Muscle layer of colon (tissue), 2 donors: ENCODE data around the gene TWF1.

Experiments used
- H3K27ac ChIP-seq: one replicate; pipeline ENCODE4 v1.7.0; 2013; ENCODE audit warnings: low read depth, mild to moderate bottlenecking, low read length, moderate library complexity
- H3K27me3 ChIP-seq, 2 donors: one replicate each; pipeline ENCODE4 v1.7.0; 2013; ENCODE audit warnings: low read length in 2 of 2, mild to moderate bottlenecking in 2 of 2; ENCODE audit not compliant: insufficient read depth in 2 of 2, control insufficient read depth in 1 of 2
- H3K36me3 ChIP-seq: one replicate; pipeline ENCODE4 v1.7.0; 2013; ENCODE audit warnings: mild to moderate bottlenecking, low read length; ENCODE audit not compliant: insufficient read depth
- H3K4me1 ChIP-seq: one replicate; pipeline ENCODE4 v1.7.0; 2013; ENCODE audit warnings: mild to moderate bottlenecking, low read length; ENCODE audit not compliant: insufficient read depth
- H3K4me3 ChIP-seq, 2 donors: one replicate each; pipeline ENCODE4 v1.7.0; 2013; ENCODE audit warnings: low read length in 2 of 2, low read depth in 1 of 2, mild to moderate bottlenecking in 1 of 2, moderate library complexity in 1 of 2
- H3K9ac ChIP-seq: one replicate; pipeline ENCODE4 v1.7.0; 2013; ENCODE audit warnings: low read length
- H3K9me3 ChIP-seq: one replicate; pipeline ENCODE4 v1.7.0; 2013; ENCODE audit warnings: mild to moderate bottlenecking, low read length
- donor health status: abdominal sarcoma.
- donor health status: Adenocarcinoma of cecum.

The TWF1 gene

DNA sequence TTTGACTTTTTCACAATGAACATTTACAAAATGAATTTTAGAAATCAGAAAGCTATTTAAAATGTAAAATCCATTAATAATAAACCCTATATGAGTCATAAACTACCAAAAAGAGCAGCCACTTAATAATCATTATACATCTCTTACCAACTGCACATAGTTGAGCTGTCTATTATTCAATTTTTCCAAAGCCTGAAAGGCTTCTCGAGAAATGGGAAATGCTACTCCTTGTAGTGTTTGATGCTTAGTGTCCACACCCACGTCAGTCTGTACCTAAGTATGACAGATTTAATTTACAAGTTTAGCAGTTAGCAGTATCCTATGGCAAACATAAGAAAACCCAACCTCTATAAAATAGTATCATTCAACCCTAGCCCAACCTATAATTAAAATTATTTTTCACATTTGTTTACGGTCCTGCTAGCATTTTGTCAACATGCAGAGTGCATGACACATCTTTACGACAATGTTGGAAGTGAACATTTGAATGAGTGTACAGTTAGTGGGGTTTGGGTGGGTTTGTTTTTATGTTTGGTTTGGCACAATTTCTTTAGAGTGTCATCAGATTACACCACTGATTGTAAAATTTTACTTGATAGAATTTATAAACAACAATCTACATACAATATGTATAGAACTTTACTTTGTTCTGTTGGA is 8.4 kb downstream of the TWF1 start:
- peaks cover 45% of the 10 kb centered on the region for H3K36me3 ChIP-seq
- no peaks in the 10 kb centered on the region for H3K27me3 ChIP-seq

DNA sequence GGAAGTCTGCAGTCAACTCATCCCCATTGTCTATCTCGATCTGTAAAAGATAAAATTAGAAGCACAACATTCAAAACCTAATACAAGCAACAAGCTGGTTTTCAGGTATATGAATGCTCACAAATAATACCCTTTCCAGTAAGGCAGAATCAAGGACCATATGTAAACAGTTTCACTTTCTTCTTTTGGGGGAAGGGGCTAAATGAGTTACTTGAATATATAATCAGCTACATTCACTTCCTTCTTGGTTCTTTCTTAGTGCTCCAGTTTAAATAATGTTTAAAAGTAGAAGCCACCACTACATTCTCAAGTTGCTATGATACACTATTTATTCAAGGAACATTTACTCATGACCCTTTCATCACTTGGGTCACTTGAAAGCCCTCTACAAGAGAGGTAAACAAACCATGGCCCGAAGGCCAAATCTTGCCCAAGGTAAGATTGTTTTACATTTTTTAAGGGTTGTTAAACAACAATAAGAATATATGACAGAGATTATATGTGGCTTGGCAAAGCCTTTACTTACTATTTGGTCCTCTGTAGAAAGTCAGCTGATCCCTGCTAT is 10.3 kb downstream of the TWF1 start:
- no peaks in the 10 kb centered on the region for H3K9me3 ChIP-seq
- H3K4me3 ChIP-seq = no peak overlapping the region
- H3K36me3 ChIP-seq = peaks cover 45% of the 10 kb centered on the region

More for the DNA sequence above, 8.4 kb downstream of the TWF1 start:
- Histone ChIP-seq H3K4me1 (no peaks in the 10 kb centered on the region), H3K9me3 (no peaks in the 10 kb centered on the region), H3K4me3 (no peak overlapping the region), H3K9ac (no peak overlapping the region), H3K27ac (no peak overlapping the region)

DNA sequence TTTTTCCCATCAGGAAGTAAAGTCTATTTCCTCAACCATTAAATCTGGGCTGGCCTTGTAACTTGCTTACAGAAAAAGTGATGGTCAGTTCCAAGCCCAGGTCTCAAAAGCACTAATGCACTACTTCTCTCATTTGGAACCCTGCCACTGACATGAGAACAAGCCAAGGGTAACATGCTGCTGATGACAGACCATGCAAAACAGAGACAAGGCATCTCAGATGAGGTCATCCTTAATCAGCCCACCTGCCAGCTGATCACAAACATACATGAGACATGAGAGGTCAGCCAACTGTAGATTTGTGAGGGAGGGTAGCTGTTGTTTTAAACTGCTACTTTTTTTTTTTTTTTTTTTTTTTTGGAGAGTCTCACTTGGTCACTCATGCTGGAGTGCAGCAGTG is 16.2 kb downstream of the TWF1 start:
- Histone ChIP-seq H3K9ac (no peak overlapping the region), H3K4me3 (no peak overlapping the region), H3K27ac (no peak overlapping the region), H3K36me3 (no peaks in the 10 kb centered on the region), H3K4me1 (no peaks in the 10 kb centered on the region), H3K9me3 (no peaks in the 10 kb centered on the region), H3K27me3 (no peaks in the 10 kb centered on the region)

More for the DNA sequence above, 10.3 kb downstream of the TWF1 start:
- H3K9ac ChIP-seq = no peak overlapping the region
- H3K4me1 ChIP-seq = no peaks in the 10 kb centered on the region
- no peak overlapping the region for H3K27ac ChIP-seq
- H3K27me3 ChIP-seq = no peaks in the 10 kb centered on the region

DNA sequence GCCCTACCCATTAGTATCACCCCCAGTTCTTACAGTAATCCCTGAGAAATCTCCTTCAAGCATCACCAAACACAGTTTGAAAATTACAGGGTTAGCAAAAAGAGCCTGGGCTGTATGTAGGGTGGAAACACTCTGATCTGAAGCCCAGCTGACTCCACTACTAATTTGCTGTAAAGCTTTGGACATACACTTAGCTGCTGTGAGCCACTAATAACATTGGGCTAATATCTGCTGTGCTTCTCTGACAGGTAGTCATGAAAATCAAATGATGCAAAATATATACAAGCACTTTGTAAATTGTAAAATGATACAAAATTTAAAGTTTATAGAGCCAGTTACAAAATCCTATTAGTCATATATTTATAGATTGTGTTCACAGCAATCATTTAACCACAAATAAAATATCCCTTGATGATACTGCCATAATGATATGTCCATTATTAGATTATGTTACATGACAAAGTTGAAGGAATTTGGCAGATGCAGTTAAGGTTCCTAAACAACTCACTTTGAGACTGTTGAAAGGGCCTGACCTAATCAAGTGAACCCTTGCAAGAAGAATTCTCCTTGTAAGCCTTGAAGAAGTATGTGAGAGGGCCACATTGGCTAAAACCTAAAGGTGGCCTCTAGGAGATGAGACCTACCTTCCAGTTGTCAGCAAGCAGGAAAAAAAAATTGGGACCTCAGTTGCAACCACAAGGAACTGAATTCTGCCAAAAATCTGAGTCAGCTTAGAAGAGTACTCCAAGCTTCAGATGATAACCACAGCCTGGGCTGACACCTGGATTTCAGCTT is 19.0 kb downstream of the TWF1 start:
- Histone ChIP-seq H3K36me3 (peaks cover 6% of the 10 kb centered on the region), H3K4me1 (no peaks in the 10 kb centered on the region), H3K9ac (no peak overlapping the region), H3K9me3 (no peaks in the 10 kb centered on the region), H3K27ac (no peak overlapping the region), H3K4me3 (no peak overlapping the region), H3K27me3 (no peaks in the 10 kb centered on the region)

DNA sequence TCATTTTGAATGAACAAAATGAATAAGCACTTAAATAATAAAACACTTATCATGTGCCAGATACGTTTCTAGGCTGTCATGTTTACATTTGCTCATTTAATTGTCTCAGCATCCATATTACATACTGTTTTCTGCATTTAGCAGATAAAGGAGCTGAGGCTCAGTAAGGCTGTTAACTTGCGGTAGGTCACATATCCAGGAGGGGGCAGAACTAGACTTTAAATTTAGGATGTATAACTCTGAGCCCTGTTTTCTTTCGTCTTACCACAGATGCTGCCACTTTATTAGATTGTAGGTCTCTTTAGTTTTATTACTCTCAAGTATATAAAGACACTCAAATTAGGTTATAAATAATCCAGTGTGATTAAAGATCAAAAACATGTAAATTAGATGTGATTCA is 29.6 kb downstream of the TWF1 start:
- Histone ChIP-seq H3K4me3 (no peak overlapping the region), H3K4me1 (no peaks in the 10 kb centered on the region), H3K9ac (no peak overlapping the region), H3K36me3 (peaks cover 22% of the 10 kb centered on the region), H3K27ac (no peak overlapping the region), H3K27me3 (no peaks in the 10 kb centered on the region), H3K9me3 (no peaks in the 10 kb centered on the region)

DNA sequence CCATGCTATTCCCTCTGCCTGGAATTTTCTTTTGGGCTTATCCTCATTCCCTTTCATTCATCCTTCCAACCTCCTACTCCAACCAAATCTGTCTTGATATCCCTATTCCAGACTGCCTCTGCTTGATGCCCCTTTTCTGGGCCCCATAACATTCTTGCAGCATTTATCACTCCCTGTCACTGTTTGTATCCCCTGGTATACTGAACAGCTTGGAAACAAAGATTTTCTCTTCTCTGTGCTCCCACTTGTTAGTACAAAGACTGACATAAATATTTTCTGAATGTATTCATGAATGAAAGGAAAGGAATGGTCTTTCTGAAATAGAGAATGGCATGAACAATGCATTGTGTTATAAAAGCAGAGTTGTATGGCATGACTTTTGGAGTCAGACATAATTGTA is 39.8 kb downstream of the TWF1 start:
- Histone ChIP-seq H3K4me1 (no peaks in the 10 kb centered on the region), H3K9me3 (no peaks in the 10 kb centered on the region), H3K9ac (no peak overlapping the region), H3K27ac (no peak overlapping the region), H3K36me3 (peaks cover 9% of the 10 kb centered on the region), H3K27me3 (no peaks in the 10 kb centered on the region), H3K4me3 (no peak overlapping the region)

DNA sequence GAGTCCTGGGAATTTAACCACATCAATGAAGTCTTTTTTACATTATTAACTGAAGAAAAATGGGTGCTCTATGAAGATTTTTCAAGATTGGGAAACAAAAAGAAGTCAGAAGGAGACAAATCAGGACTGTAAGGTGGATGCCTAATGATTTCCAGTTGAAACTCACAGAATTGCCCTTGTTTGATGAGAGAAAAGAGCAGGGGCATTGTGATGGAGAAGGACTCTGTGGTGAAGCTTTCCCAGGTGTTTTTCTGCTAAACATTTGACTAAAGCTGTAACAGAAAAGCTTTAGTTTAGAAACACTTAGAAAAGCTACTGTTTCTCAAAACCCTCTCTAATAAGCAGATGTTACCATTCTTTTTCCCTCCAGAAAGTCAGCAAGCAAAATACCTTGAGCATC is 41.6 kb downstream of the TWF1 start:
- no peak overlapping the region for H3K9ac ChIP-seq
- H3K4me3 ChIP-seq = no peak overlapping the region
- H3K36me3 ChIP-seq = no peaks in the 10 kb centered on the region
- no peaks in the 10 kb centered on the region for H3K27me3 ChIP-seq
- peaks cover 12% of the 10 kb centered on the region for H3K4me1 ChIP-seq
- H3K27ac ChIP-seq = no peak overlapping the region
- no peaks in the 10 kb centered on the region for H3K9me3 ChIP-seq

DNA sequence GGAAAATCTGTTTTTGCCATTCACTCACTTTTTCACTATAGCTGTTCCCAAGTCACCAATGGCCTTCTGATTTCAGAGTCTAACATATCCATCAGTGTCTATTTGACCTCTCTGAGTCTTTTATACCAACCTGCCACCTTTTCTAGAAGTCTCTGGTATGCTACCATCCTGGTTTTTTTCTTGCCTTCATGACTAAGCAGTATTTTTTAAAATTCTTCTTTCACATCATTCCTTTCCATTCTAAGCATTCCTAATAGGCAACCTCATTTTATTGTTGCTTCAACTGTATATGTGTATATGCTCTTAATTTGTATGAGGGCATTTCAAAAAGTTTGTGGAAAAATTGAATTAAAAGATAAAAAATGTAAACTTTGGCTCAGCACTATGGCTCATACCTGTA is 42.3 kb downstream of the TWF1 start:
- Histone ChIP-seq H3K4me3 (no peak overlapping the region), H3K4me1 (peaks cover 12% of the 10 kb centered on the region), H3K27ac (no peak overlapping the region), H3K9me3 (no peaks in the 10 kb centered on the region), H3K27me3 (no peaks in the 10 kb centered on the region), H3K36me3 (no peaks in the 10 kb centered on the region), H3K9ac (no peak overlapping the region)

DNA sequence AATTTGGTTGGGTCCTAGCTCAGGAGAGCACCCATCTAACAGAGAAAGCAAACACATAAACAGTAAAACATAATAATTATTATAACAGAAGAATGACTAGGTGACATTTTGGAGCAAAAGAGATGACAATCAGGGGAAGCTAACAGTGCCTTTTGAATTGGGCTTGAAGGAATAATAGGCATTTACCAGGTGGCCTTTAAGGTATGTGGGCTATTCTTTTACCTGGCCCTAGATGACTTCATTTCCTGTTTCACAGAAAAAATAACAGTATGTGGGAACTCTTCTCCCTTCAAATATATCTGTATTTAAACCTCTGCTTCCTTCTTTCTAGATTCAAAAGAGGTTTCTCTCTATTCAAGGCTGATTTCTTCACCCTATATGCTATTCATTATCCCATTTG is 43.5 kb downstream of the TWF1 start:
- Histone ChIP-seq H3K4me1 (peaks cover 17% of the 10 kb centered on the region), H3K4me3 (no peak overlapping the region), H3K9ac (no peak overlapping the region), H3K27ac (no peak overlapping the region), H3K36me3 (no peaks in the 10 kb centered on the region), H3K9me3 (no peaks in the 10 kb centered on the region), H3K27me3 (no peaks in the 10 kb centered on the region)

DNA sequence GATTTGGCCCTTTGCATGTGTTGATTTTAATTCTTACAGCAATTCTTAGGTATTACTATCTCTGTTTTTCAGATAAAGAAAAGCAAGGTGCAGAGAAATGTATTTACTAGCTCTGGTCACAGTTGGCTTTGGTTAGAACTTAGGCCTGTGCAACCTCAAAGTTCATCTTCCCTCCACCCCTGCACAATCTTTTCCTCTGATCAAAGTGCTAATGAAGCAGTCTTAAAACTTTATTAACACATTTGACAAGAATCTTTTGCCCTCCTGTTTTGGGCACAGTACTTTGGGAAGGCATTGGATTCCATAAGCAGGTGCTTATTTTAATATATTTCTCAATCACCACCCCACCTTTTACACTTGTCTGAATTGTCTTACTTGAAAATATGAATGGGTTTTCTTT is 44.6 kb downstream of the TWF1 start:
- H3K27ac ChIP-seq = no peak overlapping the region
- no peaks in the 10 kb centered on the region for H3K9me3 ChIP-seq
- H3K4me1 ChIP-seq = peaks cover 20% of the 10 kb centered on the region
- H3K36me3 ChIP-seq = no peaks in the 10 kb centered on the region
- no peak overlapping the region for H3K4me3 ChIP-seq
- H3K27me3 ChIP-seq = no peaks in the 10 kb centered on the region
- no peak overlapping the region for H3K9ac ChIP-seq

DNA sequence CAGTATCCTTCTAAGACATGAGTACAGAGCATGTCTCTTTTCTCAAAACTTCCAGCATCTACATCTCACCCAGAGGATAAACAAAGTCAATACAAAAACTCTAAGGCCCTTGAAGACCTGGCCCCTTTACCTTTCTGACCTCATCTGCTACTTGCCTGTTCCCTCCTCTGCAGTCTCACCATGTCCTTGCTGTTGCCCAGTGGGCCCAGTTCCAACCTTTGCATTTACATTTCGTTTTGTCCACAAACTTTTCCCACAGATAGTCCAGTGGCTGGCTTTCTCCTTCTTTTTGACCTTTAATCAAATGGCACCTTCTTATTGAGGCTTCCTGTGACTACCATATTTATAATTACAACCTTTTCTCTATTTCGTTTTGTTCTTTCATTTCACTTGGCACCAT is 45.7 kb downstream of the TWF1 start:
- Histone ChIP-seq H3K9me3 (no peaks in the 10 kb centered on the region), H3K4me1 (peaks cover 20% of the 10 kb centered on the region), H3K36me3 (no peaks in the 10 kb centered on the region), H3K4me3 (peak overlapping the region in 1 of 2 donors; percentile 99), H3K27ac (no peak overlapping the region), H3K27me3 (no peaks in the 10 kb centered on the region), H3K9ac (no peak overlapping the region)
